ENCODE measurements around the gene CCDC13. TPM values are rescaled to one million over a fixed set of nuclear protein-coding genes. Genes with fewer than 3 reads are reported as not detected.

Gene CCDC13
- total RNA-seq, 1 donor from 2014 or later: 0.40 TPM

- H3K4me1 Mint-ChIP-seq (ENCODE audit: low read depth): peaks cover 4% of the 10 kb centered on the region
- H3K27me3 Mint-ChIP-seq (ENCODE audit: low read depth): no peaks in the 10 kb centered on the region
- no peaks in the 10 kb centered on the region for H3K9me3 Mint-ChIP-seq (ENCODE audit: low read depth)
- H3K36me3 Mint-ChIP-seq (ENCODE audit: low read depth): peaks cover 7% of the 10 kb centered on the region
- H3K27ac Mint-ChIP-seq (ENCODE audit: unreplicated experiment): no peak overlapping the region
- DNase-seq (ENCODE audit: low spot score): no peak
- H3K4me3 Mint-ChIP-seq (ENCODE audit: unreplicated experiment): no peak overlapping the region
- TF ChIP-seq CTCF (IDR thresholded peaks at IDR 0.05): no peak
These were observed 22.6 kb upstream of the CCDC13 start for GRCh38 chr3:42795621-42796181.

DNA sequence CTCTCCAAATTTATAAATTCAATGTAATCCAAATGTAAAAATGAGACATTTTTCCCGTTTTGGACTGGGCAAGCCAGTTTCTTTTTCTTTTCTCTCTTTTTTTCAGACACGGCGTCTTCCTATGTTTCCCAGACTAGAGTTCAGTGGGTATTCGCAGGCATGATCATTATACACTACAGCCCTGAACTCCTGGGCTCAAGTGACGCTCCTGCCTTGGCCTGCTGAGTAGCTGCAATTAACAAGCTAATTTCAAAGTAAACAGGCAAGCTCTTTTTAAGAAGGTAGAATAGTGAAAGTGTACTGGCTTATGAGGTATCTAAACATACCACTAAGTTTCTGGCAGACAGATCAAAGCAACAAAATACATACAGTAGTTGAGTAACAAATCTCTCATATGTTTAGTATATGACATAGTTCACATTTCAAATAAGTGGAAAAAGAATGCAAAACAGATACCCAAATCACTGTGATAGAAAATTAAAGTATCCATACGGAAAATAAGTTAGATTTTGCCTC lies 17.7 kb upstream of the CCDC13 start:
- Mint-ChIP-seq H3K27ac (ENCODE audit: unreplicated experiment) (peak overlapping the region; percentile 14), H3K4me3 (ENCODE audit: unreplicated experiment) (no peak overlapping the region), H3K9me3 (ENCODE audit: low read depth) (no peaks in the 10 kb centered on the region), H3K27me3 (ENCODE audit: low read depth) (no peaks in the 10 kb centered on the region), H3K36me3 (ENCODE audit: low read depth) (peaks cover 11% of the 10 kb centered on the region), H3K4me1 (ENCODE audit: low read depth) (no peaks in the 10 kb centered on the region)
- no peak for DNase-seq (ENCODE audit: low spot score)
- no peak for TF ChIP-seq CTCF (IDR thresholded peaks at IDR 0.05)

- H3K9me3 Mint-ChIP-seq (ENCODE audit: low read depth): no peaks in the 10 kb centered on the region
- H3K4me1 Mint-ChIP-seq (ENCODE audit: low read depth): no peaks in the 10 kb centered on the region
- no peak for TF ChIP-seq CTCF (IDR thresholded peaks at IDR 0.05)
- peaks cover 12% of the 10 kb centered on the region for H3K36me3 Mint-ChIP-seq (ENCODE audit: low read depth)
- no peak for DNase-seq (ENCODE audit: low spot score)
- peak overlapping the region; percentile 27 for H3K27ac Mint-ChIP-seq (ENCODE audit: unreplicated experiment)
- no peaks in the 10 kb centered on the region for H3K27me3 Mint-ChIP-seq (ENCODE audit: low read depth)
- H3K4me3 Mint-ChIP-seq (ENCODE audit: unreplicated experiment): no peak overlapping the region
These were observed 13.6 kb upstream of the CCDC13 start for GRCh38 chr3:42786631-42787030.

DNA sequence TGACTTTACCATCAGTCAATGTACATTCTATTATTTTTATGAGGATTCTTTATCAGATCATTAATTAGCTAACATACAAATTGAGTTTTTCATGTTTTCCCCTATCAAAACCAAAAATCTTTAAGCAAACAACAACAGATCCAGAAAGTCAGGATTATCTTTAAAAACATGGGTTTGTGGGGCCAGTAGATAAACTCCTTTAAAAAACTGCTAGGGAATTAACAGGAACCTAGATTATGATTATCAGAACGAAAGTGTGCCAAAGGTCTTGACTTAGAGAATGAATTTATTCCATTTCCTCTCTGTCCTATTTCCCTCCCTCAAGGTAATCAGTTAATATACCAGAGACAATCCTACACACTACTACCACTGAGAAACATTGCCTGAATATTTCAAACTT lies 13.2 kb upstream of the CCDC13 start:
- H3K27ac Mint-ChIP-seq (ENCODE audit: unreplicated experiment): peak overlapping the region; percentile 27
- H3K9me3 Mint-ChIP-seq (ENCODE audit: low read depth): no peaks in the 10 kb centered on the region
- DNase-seq (ENCODE audit: low spot score): no peak
- no peaks in the 10 kb centered on the region for H3K4me1 Mint-ChIP-seq (ENCODE audit: low read depth)
- peaks cover 12% of the 10 kb centered on the region for H3K36me3 Mint-ChIP-seq (ENCODE audit: low read depth)
- TF ChIP-seq CTCF (IDR thresholded peaks at IDR 0.05): no peak
- H3K4me3 Mint-ChIP-seq (ENCODE audit: unreplicated experiment): no peak overlapping the region
- H3K27me3 Mint-ChIP-seq (ENCODE audit: low read depth): no peaks in the 10 kb centered on the region

- DNase-seq (ENCODE audit: low spot score): no peak
- Mint-ChIP-seq H3K36me3 (ENCODE audit: low read depth) (peaks cover 6% of the 10 kb centered on the region), H3K4me1 (ENCODE audit: low read depth) (peaks cover 20% of the 10 kb centered on the region), H3K9me3 (ENCODE audit: low read depth) (no peaks in the 10 kb centered on the region), H3K27ac (ENCODE audit: unreplicated experiment) (peak overlapping the region; percentile 14), H3K4me3 (ENCODE audit: unreplicated experiment) (no peak overlapping the region), H3K27me3 (ENCODE audit: low read depth) (no peaks in the 10 kb centered on the region)
- TF ChIP-seq CTCF (IDR thresholded peaks at IDR 0.05): peak; percentile 89
These were observed 8.0 kb upstream of the CCDC13 start for GRCh38 chr3:42780892-42781700.
